ENCODE measurements around the gene PPFIA2.

PPFIA2 gene

GRCh38 chr12:81417056-81417455 is 342.1 kb downstream of the PPFIA2 start:
- no peak for DNase-seq

- DNase-seq: no peak
Measured at GRCh38 chr12:81416571-81416970, 342.6 kb downstream of the PPFIA2 start.

GRCh38 chr12:81414441-81414840 is 344.7 kb downstream of the PPFIA2 start:
- no peak for DNase-seq

- no peak for DNase-seq
Measured at GRCh38 chr12:81412940-81413339, 346.2 kb downstream of the PPFIA2 start.

- DNase-seq: no peak
Measured at GRCh38 chr12:81403348-81403747, 355.8 kb downstream of the PPFIA2 start.

GRCh38 chr12:81401241-81401640 is 357.9 kb downstream of the PPFIA2 start:
- DNase-seq: no peak

- DNase-seq: no peak
Measured at GRCh38 chr12:81400024-81400423, 359.1 kb downstream of the PPFIA2 start.

GRCh38 chr12:81395431-81395830 is 363.7 kb downstream of the PPFIA2 start:
- DNase-seq: no peak

- no peak for DNase-seq
Measured at GRCh38 chr12:81389550-81390099, 369.5 kb downstream of the PPFIA2 start.

- no peak for DNase-seq
Measured at GRCh38 chr12:81386101-81386500, 373.0 kb downstream of the PPFIA2 start.

- no peak for DNase-seq
Measured at GRCh38 chr12:81381951-81382350, 377.2 kb downstream of the PPFIA2 start.

- DNase-seq: no peak
Measured at GRCh38 chr12:81378601-81379285, 380.4 kb downstream of the PPFIA2 start.

GRCh38 chr12:81377771-81378170 is 381.4 kb downstream of the PPFIA2 start:
- DNase-seq: no peak

GRCh38 chr12:81375969-81376368 is 383.2 kb downstream of the PPFIA2 start:
- DNase-seq: no peak

- no peak for DNase-seq
Measured at GRCh38 chr12:81370456-81370855, 388.7 kb downstream of the PPFIA2 start.

- no peak for DNase-seq
Measured at GRCh38 chr12:81369175-81369574, 390.0 kb downstream of the PPFIA2 start.

- no peak for DNase-seq
Measured at GRCh38 chr12:81365284-81365683, 393.9 kb downstream of the PPFIA2 start.

GRCh38 chr12:81360916-81361315 is 398.2 kb downstream of the PPFIA2 start:
- no peak for DNase-seq

- DNase-seq: no peak
Measured at GRCh38 chr12:81359736-81360135, 399.4 kb downstream of the PPFIA2 start.

GRCh38 chr12:81354327-81354932 is 404.7 kb downstream of the PPFIA2 start:
- peak; percentile 49 for DNase-seq

- no peak for DNase-seq
Measured at GRCh38 chr12:81350309-81350708, 408.8 kb downstream of the PPFIA2 start.

GRCh38 chr12:81347404-81347803 is 411.7 kb downstream of the PPFIA2 start:
- DNase-seq: no peak

- peak; percentile 15 for DNase-seq
Measured at GRCh38 chr12:81340910-81341309, 418.2 kb downstream of the PPFIA2 start.

GRCh38 chr12:81339071-81339470 is 420.1 kb downstream of the PPFIA2 start:
- no peak for DNase-seq

GRCh38 chr12:81337886-81338285 is 421.3 kb downstream of the PPFIA2 start:
- DNase-seq: no peak
